ENCODE results near the gene FGF12. TPM values are rescaled to one million over a fixed set of nuclear protein-coding genes. Genes with fewer than 3 reads are reported as not detected.
"Not testable (repeated sequence)": the region's sequence is repeated elsewhere in the genome, so short reads cannot be mapped to it uniquely, and the experiment has no call there.

The FGF12 gene
- 1 to 10 TPM; 1.2 to 1.5 TPM for polyA plus RNA-seq

- Histone ChIP-seq H3K4me3 (ENCODE audit: low read depth in 1 of 2, low read length in 2 of 2) (no peak within 1 kb of the TSS), H3K27ac (ENCODE audit: low read depth in 2 of 2, low read length in 1 of 2) (no peak within 1 kb of the TSS)
- WGBS, 2 donors, result 3 to 5% methylated on average over 36 of the region's 36 CpGs
Observed at GRCh38 chr3:192727032-192727847, at the start of gene FGF12. Gene FGF12, minus strand, starts transcription at chr3:192727541.

GRCh38 chr3:192774341-192774740 lies 47.0 kb upstream of the FGF12 start:
- not testable (repeated sequence) for H3K36me3 ChIP-seq (ENCODE audit: control insufficient read depth in 2 of 2, insufficient read depth in 2 of 2, low read length in 1 of 2); H3K4me1 ChIP-seq (ENCODE audit: control insufficient read depth in 2 of 2, insufficient read depth in 2 of 2, low read length in 1 of 2)
- WGBS, 2 donors, result 64 to 68% methylated on average over 4 of the region's 4 CpGs

More at GRCh38 chr3:192727032-192727847, at the start of gene FGF12:
- H3K9me3 ChIP-seq (ENCODE audit: control insufficient read depth in 2 of 2, insufficient read depth in 1 of 2, low read depth in 1 of 2, low read length in 1 of 2), result no peaks in the 10 kb centered on the region
- peaks cover 0 to 4% of the 10 kb centered on the region in 2 donors for H3K4me1 ChIP-seq (ENCODE audit: control insufficient read depth in 2 of 2, insufficient read depth in 2 of 2, low read length in 1 of 2)
- H3K36me3 ChIP-seq (ENCODE audit: control insufficient read depth in 2 of 2, insufficient read depth in 2 of 2, low read length in 1 of 2), result no peaks in the 10 kb centered on the region
- no peaks in the 10 kb centered on the region for H3K27me3 ChIP-seq (ENCODE audit: control insufficient read depth in 1 of 2, insufficient read depth in 2 of 2, low read length in 2 of 2)

DNA sequence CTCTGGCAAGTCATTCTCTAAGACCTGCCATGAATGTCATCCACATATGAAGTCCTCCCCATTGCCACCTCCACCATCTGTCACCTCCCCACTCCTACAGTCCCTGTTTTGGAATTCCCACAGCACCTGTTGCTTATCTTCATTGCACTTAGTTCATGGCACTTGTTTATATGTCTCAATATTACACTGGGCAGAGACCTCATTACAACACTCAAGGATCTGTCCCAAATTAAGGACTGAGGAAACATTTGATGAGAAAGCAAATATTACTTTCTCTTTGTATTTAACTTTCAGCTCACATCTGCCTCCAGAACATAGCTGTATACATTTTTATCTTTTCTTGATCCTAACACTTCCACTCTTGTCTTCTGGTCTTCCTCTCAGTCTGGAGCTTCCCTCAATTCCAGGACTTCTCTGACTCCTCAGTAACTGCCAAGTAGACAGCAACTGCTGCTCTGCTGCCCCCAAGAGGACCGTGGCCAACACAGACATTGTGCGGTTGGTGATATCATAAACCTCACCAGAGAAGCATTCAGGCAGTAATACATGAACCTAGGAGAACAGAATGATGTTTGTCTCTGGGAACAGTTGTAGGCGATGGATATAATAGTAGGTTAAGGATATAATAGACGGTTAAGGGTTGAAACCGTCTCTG lies 45.0 kb upstream of the FGF12 start:
- Histone ChIP-seq H3K4me1 (ENCODE audit: control insufficient read depth in 2 of 2, insufficient read depth in 2 of 2, low read length in 1 of 2) (no peaks in the 10 kb centered on the region), H3K27me3 (ENCODE audit: control insufficient read depth in 1 of 2, insufficient read depth in 2 of 2, low read length in 2 of 2) (no peaks in the 10 kb centered on the region), H3K27ac (ENCODE audit: low read depth in 2 of 2, low read length in 1 of 2) (no peak overlapping the region), H3K9me3 (ENCODE audit: control insufficient read depth in 2 of 2, insufficient read depth in 1 of 2, low read depth in 1 of 2, low read length in 1 of 2) (peaks cover 0 to 2% of the 10 kb centered on the region in 2 donors), H3K4me3 (ENCODE audit: low read depth in 1 of 2, low read length in 2 of 2) (no peak overlapping the region), H3K36me3 (ENCODE audit: control insufficient read depth in 2 of 2, insufficient read depth in 2 of 2, low read length in 1 of 2) (no peaks in the 10 kb centered on the region)
- 49 to 53% methylated on average over 5 of the region's 5 CpGs for WGBS, 2 donors

More at GRCh38 chr3:192774341-192774740, 47.0 kb upstream of the FGF12 start:
- H3K4me3 ChIP-seq (ENCODE audit: low read depth in 1 of 2, low read length in 2 of 2); H3K9me3 ChIP-seq (ENCODE audit: control insufficient read depth in 2 of 2, insufficient read depth in 1 of 2, low read depth in 1 of 2, low read length in 1 of 2); H3K27me3 ChIP-seq (ENCODE audit: control insufficient read depth in 1 of 2, insufficient read depth in 2 of 2, low read length in 2 of 2); H3K27ac ChIP-seq (ENCODE audit: low read depth in 2 of 2, low read length in 1 of 2): not testable (repeated sequence)

GRCh38 chr3:192758654-192759053 lies 31.3 kb upstream of the FGF12 start:
- Histone ChIP-seq H3K4me3 (ENCODE audit: low read depth in 1 of 2, low read length in 2 of 2) (no peak overlapping the region), H3K36me3 (ENCODE audit: control insufficient read depth in 2 of 2, insufficient read depth in 2 of 2, low read length in 1 of 2) (no peaks in the 10 kb centered on the region), H3K27ac (ENCODE audit: low read depth in 2 of 2, low read length in 1 of 2) (no peak overlapping the region), H3K27me3 (ENCODE audit: control insufficient read depth in 1 of 2, insufficient read depth in 2 of 2, low read length in 2 of 2) (no peaks in the 10 kb centered on the region), H3K4me1 (ENCODE audit: control insufficient read depth in 2 of 2, insufficient read depth in 2 of 2, low read length in 1 of 2) (no peaks in the 10 kb centered on the region), H3K9me3 (ENCODE audit: control insufficient read depth in 2 of 2, insufficient read depth in 1 of 2, low read depth in 1 of 2, low read length in 1 of 2) (no peaks in the 10 kb centered on the region)
- 70 to 79% methylated on average over 7 of the region's 7 CpGs for WGBS, 2 donors

DNA sequence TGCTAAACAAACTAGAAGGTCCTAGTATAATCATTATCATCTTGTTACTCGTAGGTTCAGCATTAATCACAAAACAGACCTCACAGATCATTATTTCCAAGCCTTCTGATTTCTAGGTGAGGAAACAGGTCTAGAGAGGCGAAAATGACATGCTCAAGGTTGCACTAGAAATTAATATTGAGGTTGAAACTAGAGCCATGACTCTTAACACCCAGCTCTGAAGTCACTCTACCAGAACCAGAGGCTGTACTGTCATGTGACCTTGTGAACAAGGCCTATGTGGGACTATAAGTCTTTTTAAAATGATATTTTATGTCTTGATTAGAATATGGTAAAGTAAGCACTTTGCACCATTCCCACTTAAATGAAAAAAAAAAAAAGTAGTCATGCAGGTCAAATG lies 23.8 kb upstream of the FGF12 start:
- no peaks in the 10 kb centered on the region for H3K27me3 ChIP-seq (ENCODE audit: control insufficient read depth in 1 of 2, insufficient read depth in 2 of 2, low read length in 2 of 2)
- WGBS, 2 donors, result 28 to 55% methylated on average over 2 of the region's 2 CpGs
- no peaks in the 10 kb centered on the region for H3K4me1 ChIP-seq (ENCODE audit: control insufficient read depth in 2 of 2, insufficient read depth in 2 of 2, low read length in 1 of 2)

DNA sequence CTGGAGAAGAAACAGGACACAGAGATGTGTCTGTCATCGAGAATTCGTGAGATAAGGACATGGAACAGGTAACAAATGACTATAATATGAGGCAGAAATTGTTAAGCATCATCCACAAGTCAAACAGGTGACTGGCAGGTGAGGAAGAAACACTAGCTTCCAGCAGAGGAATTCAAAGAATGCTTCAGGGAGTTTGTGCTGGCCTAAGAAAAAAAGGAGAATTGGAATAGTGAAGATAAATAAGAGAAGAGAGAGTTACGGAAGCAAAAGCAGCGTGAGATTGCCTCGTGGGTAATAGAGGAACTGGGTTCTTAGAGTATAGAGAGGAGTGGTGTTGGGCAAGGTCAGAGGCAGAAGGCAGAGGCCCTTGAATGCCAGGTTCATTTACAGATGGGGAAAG lies 22.9 kb upstream of the FGF12 start:
- Histone ChIP-seq H3K27me3 (ENCODE audit: control insufficient read depth in 1 of 2, insufficient read depth in 2 of 2, low read length in 2 of 2) (no peaks in the 10 kb centered on the region), H3K4me1 (ENCODE audit: control insufficient read depth in 2 of 2, insufficient read depth in 2 of 2, low read length in 1 of 2) (no peaks in the 10 kb centered on the region), H3K27ac (ENCODE audit: low read depth in 2 of 2, low read length in 1 of 2) (no peak overlapping the region), H3K4me3 (ENCODE audit: low read depth in 1 of 2, low read length in 2 of 2) (no peak overlapping the region), H3K9me3 (ENCODE audit: control insufficient read depth in 2 of 2, insufficient read depth in 1 of 2, low read depth in 1 of 2, low read length in 1 of 2) (no peaks in the 10 kb centered on the region), H3K36me3 (ENCODE audit: control insufficient read depth in 2 of 2, insufficient read depth in 2 of 2, low read length in 1 of 2) (no peaks in the 10 kb centered on the region)
- 39 to 63% methylated on average over 5 of the region's 5 CpGs for WGBS, 2 donors

More for the DNA sequence above, 23.8 kb upstream of the FGF12 start:
- H3K27ac ChIP-seq (ENCODE audit: low read depth in 2 of 2, low read length in 1 of 2), result no peak overlapping the region
- no peak overlapping the region for H3K4me3 ChIP-seq (ENCODE audit: low read depth in 1 of 2, low read length in 2 of 2)
- H3K9me3 ChIP-seq (ENCODE audit: control insufficient read depth in 2 of 2, insufficient read depth in 1 of 2, low read depth in 1 of 2, low read length in 1 of 2), result no peaks in the 10 kb centered on the region
- H3K36me3 ChIP-seq (ENCODE audit: control insufficient read depth in 2 of 2, insufficient read depth in 2 of 2, low read length in 1 of 2), result no peaks in the 10 kb centered on the region

DNA sequence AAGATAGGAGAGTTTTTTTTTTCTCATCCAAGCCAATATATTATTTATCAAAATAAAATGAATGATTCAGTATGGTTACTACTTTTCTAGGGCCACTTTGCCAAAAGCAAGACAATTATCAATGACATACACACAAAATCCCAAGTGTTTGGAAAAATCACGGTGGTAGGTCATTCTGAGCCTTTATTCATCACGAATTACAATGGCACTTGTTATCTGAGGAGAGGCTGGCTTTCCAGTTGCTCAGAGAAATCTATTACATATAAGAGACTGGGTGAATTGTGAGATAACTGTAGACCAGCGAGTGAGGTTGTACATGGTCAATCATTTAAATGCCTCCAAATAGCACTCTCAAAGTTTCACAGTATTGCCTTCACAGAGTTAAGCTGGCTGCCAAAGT lies 20.4 kb upstream of the FGF12 start:
- 39 to 53% methylated on average over 3 of the region's 3 CpGs for WGBS, 2 donors
- no peak overlapping the region for H3K4me3 ChIP-seq (ENCODE audit: low read depth in 1 of 2, low read length in 2 of 2)
- no peak overlapping the region for H3K27ac ChIP-seq (ENCODE audit: low read depth in 2 of 2, low read length in 1 of 2)
- no peaks in the 10 kb centered on the region for H3K9me3 ChIP-seq (ENCODE audit: control insufficient read depth in 2 of 2, insufficient read depth in 1 of 2, low read depth in 1 of 2, low read length in 1 of 2)
- no peaks in the 10 kb centered on the region for H3K27me3 ChIP-seq (ENCODE audit: control insufficient read depth in 1 of 2, insufficient read depth in 2 of 2, low read length in 2 of 2)
- no peaks in the 10 kb centered on the region for H3K36me3 ChIP-seq (ENCODE audit: control insufficient read depth in 2 of 2, insufficient read depth in 2 of 2, low read length in 1 of 2)
- no peaks in the 10 kb centered on the region for H3K4me1 ChIP-seq (ENCODE audit: control insufficient read depth in 2 of 2, insufficient read depth in 2 of 2, low read length in 1 of 2)

GRCh38 chr3:192747145-192747544 lies 19.8 kb upstream of the FGF12 start:
- no peak overlapping the region for H3K27ac ChIP-seq (ENCODE audit: low read depth in 2 of 2, low read length in 1 of 2)
- H3K9me3 ChIP-seq (ENCODE audit: control insufficient read depth in 2 of 2, insufficient read depth in 1 of 2, low read depth in 1 of 2, low read length in 1 of 2), result no peaks in the 10 kb centered on the region
- 61 to 63% methylated on average over 1 of the region's 1 CpG for WGBS, 2 donors
- no peaks in the 10 kb centered on the region for H3K4me1 ChIP-seq (ENCODE audit: control insufficient read depth in 2 of 2, insufficient read depth in 2 of 2, low read length in 1 of 2)
- H3K27me3 ChIP-seq (ENCODE audit: control insufficient read depth in 1 of 2, insufficient read depth in 2 of 2, low read length in 2 of 2), result no peaks in the 10 kb centered on the region
- no peak overlapping the region for H3K4me3 ChIP-seq (ENCODE audit: low read depth in 1 of 2, low read length in 2 of 2)
- H3K36me3 ChIP-seq (ENCODE audit: control insufficient read depth in 2 of 2, insufficient read depth in 2 of 2, low read length in 1 of 2), result no peaks in the 10 kb centered on the region

- Histone ChIP-seq H3K27me3 (ENCODE audit: control insufficient read depth in 1 of 2, insufficient read depth in 2 of 2, low read length in 2 of 2) (no peaks in the 10 kb centered on the region), H3K36me3 (ENCODE audit: control insufficient read depth in 2 of 2, insufficient read depth in 2 of 2, low read length in 1 of 2) (no peaks in the 10 kb centered on the region), H3K4me1 (ENCODE audit: control insufficient read depth in 2 of 2, insufficient read depth in 2 of 2, low read length in 1 of 2) (no peaks in the 10 kb centered on the region), H3K4me3 (ENCODE audit: low read depth in 1 of 2, low read length in 2 of 2) (no peak overlapping the region), H3K9me3 (ENCODE audit: control insufficient read depth in 2 of 2, insufficient read depth in 1 of 2, low read depth in 1 of 2, low read length in 1 of 2) (no peaks in the 10 kb centered on the region), H3K27ac (ENCODE audit: low read depth in 2 of 2, low read length in 1 of 2) (no peak overlapping the region)
- 81 to 94% methylated on average over 7 of the region's 7 CpGs for WGBS, 2 donors
Observed at GRCh38 chr3:192745150-192745549, 17.8 kb upstream of the FGF12 start.

DNA sequence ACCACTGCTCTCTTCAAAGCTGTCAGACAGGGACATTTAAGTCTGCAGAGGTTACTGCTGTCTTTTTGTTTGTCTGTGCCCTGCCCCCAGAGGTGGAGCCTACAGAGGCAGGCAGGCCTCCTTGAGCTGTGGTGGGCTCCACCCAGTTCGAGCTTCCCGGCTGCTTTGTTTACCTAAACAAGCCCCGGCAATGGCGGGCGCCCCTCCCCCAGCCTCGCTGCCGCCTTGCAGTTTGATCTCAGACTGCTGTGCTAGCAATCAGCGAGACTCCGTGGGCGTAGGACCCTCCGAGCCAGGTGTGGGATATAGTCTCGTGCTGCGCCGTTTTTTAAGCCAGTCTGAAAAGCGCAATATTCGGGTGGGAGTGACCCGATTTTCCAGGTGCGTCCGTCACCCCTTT lies 17.3 kb upstream of the FGF12 start:
- H3K9me3 ChIP-seq (ENCODE audit: control insufficient read depth in 2 of 2, insufficient read depth in 1 of 2, low read depth in 1 of 2, low read length in 1 of 2); H3K27me3 ChIP-seq (ENCODE audit: control insufficient read depth in 1 of 2, insufficient read depth in 2 of 2, low read length in 2 of 2); H3K27ac ChIP-seq (ENCODE audit: low read depth in 2 of 2, low read length in 1 of 2); H3K36me3 ChIP-seq (ENCODE audit: control insufficient read depth in 2 of 2, insufficient read depth in 2 of 2, low read length in 1 of 2); H3K4me1 ChIP-seq (ENCODE audit: control insufficient read depth in 2 of 2, insufficient read depth in 2 of 2, low read length in 1 of 2); H3K4me3 ChIP-seq (ENCODE audit: low read depth in 1 of 2, low read length in 2 of 2): not testable (repeated sequence)
- 53 to 59% methylated on average over 13 to 19 of the region's 19 CpGs for WGBS, 2 donors
